Measurements from ENCODE around the gene SH2D3C.

- TF ChIP-seq MAX (CRISPR knock-in tag; IDR thresholded peaks at IDR 0.05) = no peak
- TF ChIP-seq ZBTB12 (CRISPR knock-in tag; IDR thresholded peaks at IDR 0.05) = no peak
- TF ChIP-seq FOXA3 (CRISPR knock-in tag; conservative IDR thresholded peaks at IDR 0.05 in 1 of 2, IDR thresholded peaks at IDR 0.05 in 1 of 2) = no peak
- no peak for TF ChIP-seq ZNF707 (CRISPR knock-in tag; conservative IDR thresholded peaks at IDR 0.05)
- TF ChIP-seq EZH2 (IDR thresholded peaks at IDR 0.05; ENCODE audit: borderline replicate concordance, low read depth, low read length) = no peak
- TF ChIP-seq REST (IDR thresholded peaks at IDR 0.05; ENCODE audit: borderline replicate concordance) = no peak
- no peak for TF ChIP-seq REST (CRISPR knock-in tag; IDR thresholded peaks at IDR 0.05; ENCODE audit: low read depth)
- TF ChIP-seq CTCF (IDR thresholded peaks at IDR 0.05 in 2 of 3, conservative IDR thresholded peaks at IDR 0.05 in 1 of 3; ENCODE audit: insufficient read depth in 2 of 3, low read depth in 1 of 3, low read length in 3 of 3) = no peak
- TF ChIP-seq POLR2A (conservative IDR thresholded peaks at IDR 0.05) = no peak
- no peak for TF ChIP-seq GTF2F1 (IDR thresholded peaks at IDR 0.05; ENCODE audit: low read depth, low read length)
- no peak for TF ChIP-seq RBM34 (IDR thresholded peaks at IDR 0.05; ENCODE audit: borderline replicate concordance, insufficient read depth, low read length)
- no peak for TF ChIP-seq TAF1 (IDR thresholded peaks at IDR 0.05; ENCODE audit: control insufficient read depth, extremely low read depth, insufficient read depth, low read length, severe bottlenecking)
Measured at GRCh38 chr9:127826253-127826913, 47.9 kb upstream of the SH2D3C start.

All from K562 (cell line).